Activated T-helper 1 cell treated with Interleukin-2 at 50 U/mL for 16 hours (primary cell): ENCODE data around the gene SYCN.

Experiments used
- DNase-seq: peaks from one replicate; pipeline ENCODE4 v3.0.0-alpha.2; 2020; ENCODE audit warnings: low read depth

The SYCN gene

GRCh38 chr19:39171479-39172465, 32.3 kb downstream of the SYCN start:
- DNase-seq, result no peak

- no peak for DNase-seq
Measured at GRCh38 chr19:39170386-39171231, 33.5 kb downstream of the SYCN start.

- no peak for DNase-seq
Measured at GRCh38 chr19:39169143-39169810, 34.8 kb downstream of the SYCN start.

GRCh38 chr19:39168258-39169142, 35.6 kb downstream of the SYCN start:
- no peak for DNase-seq

- no peak for DNase-seq
Measured at GRCh38 chr19:39167461-39168257, 36.4 kb downstream of the SYCN start.

- no peak for DNase-seq
Measured at GRCh38 chr19:39166571-39167391, 37.3 kb downstream of the SYCN start.

GRCh38 chr19:39165857-39166256, 38.2 kb downstream of the SYCN start:
- no peak for DNase-seq

- DNase-seq, result no peak
Measured at GRCh38 chr19:39164289-39164688, 39.8 kb downstream of the SYCN start.

- no peak for DNase-seq
Measured at GRCh38 chr19:39163621-39164020, 40.4 kb downstream of the SYCN start.

GRCh38 chr19:39162441-39163043, 41.5 kb downstream of the SYCN start:
- DNase-seq, result no peak

GRCh38 chr19:39160889-39161672, 43.0 kb downstream of the SYCN start:
- no peak for DNase-seq

GRCh38 chr19:39160523-39160861, 43.6 kb downstream of the SYCN start:
- no peak for DNase-seq

GRCh38 chr19:39158646-39159260, 45.3 kb downstream of the SYCN start:
- DNase-seq, result no peak

GRCh38 chr19:39157997-39158389, 46.1 kb downstream of the SYCN start:
- DNase-seq, result no peak

GRCh38 chr19:39157275-39157996, 46.6 kb downstream of the SYCN start:
- no peak for DNase-seq

GRCh38 chr19:39156326-39157230, 47.5 kb downstream of the SYCN start:
- DNase-seq, result no peak
